ENCODE data around the gene ITFG1. TPM values are rescaled to one million over a fixed set of nuclear protein-coding genes. Genes with fewer than 3 reads are reported as not detected.
A peak's percentile ranks its signal among the peaks of the same experiment; 100 is the strongest.
"Not testable (repeated sequence)": the region's sequence is repeated elsewhere in the genome, so short reads cannot be mapped to it uniquely, and the experiment has no call there.

ITFG1 gene
- polyA plus RNA-seq, 3 donors = 130 to 137 (median 135) TPM

- no peak for DNase-seq (ENCODE audit: low read depth in 3 of 3, low spot score in 2 of 3)
Observed at GRCh38 chr16:47258874-47259461, 201.9 kb downstream of the ITFG1 start.

- DNase-seq (ENCODE audit: low read depth in 3 of 3, low spot score in 2 of 3) = peak in 1 of 3 donors; percentile 1
Observed at GRCh38 chr16:47254756-47255155, 206.1 kb downstream of the ITFG1 start.

DNA sequence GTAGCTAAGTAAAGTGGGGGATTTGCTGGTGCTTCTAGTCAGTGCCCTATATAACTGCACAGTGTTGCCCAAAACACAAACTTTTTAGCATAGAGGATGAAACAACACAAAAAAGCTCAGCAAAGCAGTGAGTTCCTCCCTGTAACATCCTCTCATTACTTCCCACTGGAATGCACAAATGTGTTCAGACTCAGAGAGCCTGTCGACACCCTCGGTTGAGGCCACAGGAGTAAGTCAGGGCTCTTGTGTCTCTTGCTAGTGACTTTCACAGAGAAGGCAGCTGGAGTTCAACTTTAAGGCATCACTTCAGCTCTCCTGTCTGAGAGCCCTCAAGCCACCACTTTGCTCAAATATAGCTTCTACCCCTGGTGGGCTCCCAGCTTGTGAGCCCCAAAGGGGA, 209.9 kb downstream of the ITFG1 start:
- no peak for DNase-seq (ENCODE audit: low read depth in 3 of 3, low spot score in 2 of 3)

GRCh38 chr16:47247690-47248089, 213.2 kb downstream of the ITFG1 start:
- DNase-seq (ENCODE audit: low read depth in 3 of 3, low spot score in 2 of 3) = no peak

DNA sequence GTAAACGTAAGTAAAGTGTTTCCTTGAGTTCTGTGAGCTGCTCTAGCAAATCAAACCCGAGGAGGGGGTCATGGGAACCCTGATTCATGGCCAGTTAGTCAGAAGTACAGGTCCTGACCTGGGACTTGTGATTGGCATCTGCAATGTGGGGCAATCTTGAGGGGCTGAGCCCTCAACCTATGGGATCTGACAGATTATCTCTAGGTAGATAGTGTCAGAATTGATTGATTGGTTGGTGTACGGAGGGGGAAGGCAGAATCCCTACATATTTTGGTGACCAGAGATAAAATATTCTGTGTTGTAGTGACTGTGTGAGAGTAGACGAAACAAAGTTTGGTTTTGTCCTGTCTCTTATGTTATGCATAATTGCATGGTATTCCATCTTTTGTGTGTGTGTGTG, 216.7 kb downstream of the ITFG1 start:
- DNase-seq (ENCODE audit: low read depth in 3 of 3, low spot score in 2 of 3) = no peak

DNA sequence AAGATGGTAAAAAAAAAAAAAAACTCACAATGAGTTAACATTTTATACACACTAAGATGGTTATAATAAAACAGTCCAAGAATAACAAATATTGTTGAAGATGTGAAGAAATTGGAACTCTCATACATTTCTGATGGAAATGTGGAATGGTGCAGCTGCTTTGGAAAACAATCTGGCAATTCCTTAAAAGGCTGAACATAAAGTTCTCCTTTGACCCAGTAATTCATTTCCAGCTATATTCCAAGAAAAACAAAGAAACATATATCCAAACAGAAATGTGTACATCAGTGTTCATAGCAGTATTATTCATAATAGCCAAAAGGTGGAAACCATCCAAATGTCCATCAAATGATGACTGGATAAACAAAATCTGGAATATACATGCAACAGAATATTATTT, 219.8 kb downstream of the ITFG1 start:
- DNase-seq (ENCODE audit: low read depth in 3 of 3, low spot score in 2 of 3) = no peak

GRCh38 chr16:47236716-47237115, 224.1 kb downstream of the ITFG1 start:
- no peak for DNase-seq (ENCODE audit: low read depth in 3 of 3, low spot score in 2 of 3)

DNA sequence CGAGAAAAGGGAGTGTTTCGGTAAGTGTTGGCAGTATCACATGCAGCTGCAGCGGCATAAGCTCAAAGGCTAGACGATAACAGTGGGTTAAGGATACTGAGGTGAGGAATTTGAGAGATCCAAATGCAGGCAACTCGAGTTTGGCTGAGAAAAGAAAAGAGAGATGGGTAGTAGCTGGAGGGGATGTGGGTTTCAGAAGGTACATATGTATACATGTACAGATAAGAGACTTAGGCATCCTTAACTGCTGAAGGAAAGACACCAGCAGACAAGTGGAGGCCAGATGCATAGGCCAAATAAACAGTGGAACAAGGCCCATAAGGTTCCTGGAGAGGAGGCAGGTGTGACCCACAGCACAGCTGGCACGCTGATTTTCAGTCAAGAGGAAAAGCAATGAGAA, 230.6 kb downstream of the ITFG1 start:
- DNase-seq (ENCODE audit: low read depth in 3 of 3, low spot score in 2 of 3) = no peak

GRCh38 chr16:47229053-47230050, 231.5 kb downstream of the ITFG1 start:
- DNase-seq (ENCODE audit: low read depth in 3 of 3, low spot score in 2 of 3) = no peak

- no peak for DNase-seq (ENCODE audit: low read depth in 3 of 3, low spot score in 2 of 3)
Observed at GRCh38 chr16:47228241-47228640, 232.6 kb downstream of the ITFG1 start.

- DNase-seq (ENCODE audit: low read depth in 3 of 3, low spot score in 2 of 3) = no peak
Observed at GRCh38 chr16:47213761-47214440, 247.0 kb downstream of the ITFG1 start.

- no peak for DNase-seq (ENCODE audit: low read depth in 3 of 3, low spot score in 2 of 3)
Observed at GRCh38 chr16:47211218-47211617, 249.6 kb downstream of the ITFG1 start.

DNA sequence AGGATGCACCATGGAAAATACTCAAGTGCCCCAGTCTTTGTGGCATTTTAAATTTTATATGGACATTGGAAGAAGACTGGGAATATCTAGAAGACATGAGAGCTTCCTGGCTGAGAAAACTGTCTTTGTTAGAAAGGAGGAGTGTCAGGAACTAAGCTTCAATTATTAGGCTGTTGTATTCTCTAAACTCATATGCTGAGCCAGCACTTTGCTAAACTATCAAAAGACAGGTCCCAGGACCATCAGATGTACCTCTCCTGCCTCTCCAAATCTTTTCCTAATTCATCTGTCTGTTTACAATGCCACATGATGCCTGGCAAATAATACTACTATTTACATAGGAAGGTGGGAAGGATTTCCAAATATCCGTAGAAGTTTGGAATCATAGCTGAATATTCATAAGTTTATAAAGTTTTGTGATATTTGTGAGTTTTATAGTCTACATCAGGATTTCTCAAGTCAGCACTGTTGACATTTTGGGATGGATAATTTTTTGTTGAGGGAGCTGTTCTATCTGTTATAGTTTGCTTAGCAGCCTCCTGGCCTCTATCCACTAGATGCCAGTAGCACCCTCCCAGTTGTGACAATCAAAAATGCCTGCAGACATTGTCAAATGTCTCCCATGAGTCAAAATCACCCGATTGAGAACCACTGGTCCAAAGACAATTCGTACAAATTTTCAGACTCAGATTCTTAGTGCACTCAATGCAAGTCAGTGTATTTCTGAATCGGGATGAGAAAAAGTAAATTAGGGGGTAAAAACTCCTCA, 255.9 kb downstream of the ITFG1 start:
- DNase-seq (ENCODE audit: low read depth in 3 of 3, low spot score in 2 of 3) = no peak

DNA sequence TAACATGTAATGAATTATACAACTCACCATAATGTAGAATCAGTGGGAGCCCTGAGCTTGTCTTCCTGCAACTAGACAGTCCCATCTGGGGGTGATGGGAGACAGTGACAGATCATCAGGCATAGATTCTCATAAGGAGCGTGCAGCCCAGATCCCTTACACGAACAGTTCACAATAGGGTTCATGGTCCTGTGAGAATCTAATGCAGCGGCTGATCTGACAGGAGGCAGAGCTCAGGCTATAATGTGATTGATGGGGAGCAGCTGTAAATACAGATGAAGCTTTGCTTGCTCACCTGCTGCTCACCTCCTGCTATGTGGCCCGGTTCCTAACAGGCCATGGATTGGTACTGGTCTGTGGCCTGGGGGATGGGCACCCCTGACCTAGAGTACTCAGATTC, 257.4 kb downstream of the ITFG1 start:
- not testable (repeated sequence) for DNase-seq (ENCODE audit: low read depth in 3 of 3, low spot score in 2 of 3)

DNA sequence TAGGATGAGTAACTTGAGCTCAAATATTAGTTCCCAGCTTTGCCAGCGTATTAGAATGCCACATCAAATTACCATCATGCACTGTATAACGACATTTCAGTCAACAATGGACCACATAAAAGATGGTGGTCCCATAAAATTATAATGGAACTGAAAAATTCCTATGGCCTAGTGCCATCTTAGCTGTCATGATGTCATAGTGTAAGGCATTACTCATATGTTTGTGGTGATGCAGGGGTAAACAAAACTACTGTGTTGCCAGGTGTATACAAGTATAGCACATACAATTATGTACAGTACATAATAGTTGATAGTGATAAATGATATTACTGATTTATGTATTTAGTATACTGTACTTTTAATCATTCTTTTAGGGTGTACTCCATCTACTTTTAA, 262.7 kb downstream of the ITFG1 start:
- no peak for DNase-seq (ENCODE audit: low read depth in 3 of 3, low spot score in 2 of 3)

DNA sequence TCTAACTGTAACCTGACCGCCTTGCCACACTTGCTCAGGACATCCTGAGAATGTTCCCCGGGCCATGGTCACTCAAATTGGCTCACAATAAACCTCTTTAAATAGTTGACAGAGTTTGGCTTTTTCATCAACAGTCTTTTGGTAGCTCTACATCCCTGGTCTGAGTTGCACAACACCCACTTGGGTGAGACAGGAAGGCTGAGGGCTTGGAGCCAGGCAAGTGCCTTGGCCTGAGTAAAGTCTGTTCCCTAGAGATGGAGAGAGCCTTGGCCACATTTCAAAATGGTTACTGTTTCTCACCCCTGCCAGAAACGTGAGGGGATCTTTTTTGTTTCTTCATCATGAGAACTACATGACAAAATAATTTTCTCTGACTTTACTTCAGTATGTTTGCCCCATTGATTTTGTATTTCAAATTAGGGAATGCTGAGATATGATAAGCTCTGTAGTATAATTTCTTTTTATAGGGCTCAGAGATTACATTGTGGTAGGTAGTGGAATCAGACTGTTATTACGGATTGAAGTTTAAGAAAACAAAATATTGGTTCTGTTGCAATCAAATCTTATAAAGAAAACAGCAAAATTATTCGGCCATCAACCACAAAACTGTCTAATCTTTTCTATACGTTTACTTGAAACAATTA, 263.2 kb downstream of the ITFG1 start:
- no peak for DNase-seq (ENCODE audit: low read depth in 3 of 3, low spot score in 2 of 3)

DNA sequence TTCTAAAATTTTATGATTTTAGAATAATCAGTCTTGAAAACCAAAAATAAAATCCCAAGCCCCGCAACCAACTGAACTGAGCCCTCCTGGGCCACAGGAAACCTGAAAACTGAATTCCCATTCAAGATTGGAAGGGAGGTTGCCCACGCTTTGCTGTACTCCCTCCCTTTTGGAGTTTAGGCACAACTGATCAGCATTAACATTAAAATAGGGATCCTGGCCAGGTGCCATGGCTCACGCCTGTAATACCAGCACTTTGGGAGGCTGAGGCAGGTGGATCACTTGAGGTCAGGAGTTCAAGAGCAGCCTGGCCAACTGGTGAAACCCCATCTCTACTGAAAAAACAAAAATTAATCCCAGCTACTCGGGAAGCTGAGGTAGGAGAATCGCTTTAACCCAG, 264.4 kb downstream of the ITFG1 start:
- no peak for DNase-seq (ENCODE audit: low read depth in 3 of 3, low spot score in 2 of 3)

GRCh38 chr16:47182318-47182717, 278.5 kb downstream of the ITFG1 start:
- DNase-seq (ENCODE audit: low read depth in 3 of 3, low spot score in 2 of 3) = no peak

GRCh38 chr16:47181066-47181465, 279.8 kb downstream of the ITFG1 start:
- not testable (repeated sequence) for DNase-seq (ENCODE audit: low read depth in 3 of 3, low spot score in 2 of 3)

DNA sequence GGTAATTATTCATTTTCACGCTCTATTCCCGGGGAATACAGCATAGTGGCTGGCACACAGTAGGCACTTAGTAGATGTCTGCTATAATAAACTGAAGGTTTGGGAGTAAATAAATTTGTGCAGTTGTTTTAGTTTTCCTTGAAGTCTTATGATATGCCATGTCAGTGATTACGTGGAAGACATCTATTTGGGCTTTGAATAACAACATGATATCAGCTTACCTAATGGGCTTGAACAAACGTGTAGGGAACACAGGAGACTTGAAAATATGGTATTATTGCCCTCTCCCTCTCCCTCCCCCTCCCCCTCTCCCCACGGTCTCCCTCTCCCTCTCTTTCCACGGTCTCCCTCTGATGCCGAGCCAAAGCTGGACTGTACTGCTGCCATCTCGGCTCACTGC, 280.8 kb downstream of the ITFG1 start:
- DNase-seq (ENCODE audit: low read depth in 3 of 3, low spot score in 2 of 3) = no peak

Data from right renal cortex interstitium (tissue), 3 donors.